ENCODE data around the gene PTPRC. TPM values are rescaled to one million over a fixed set of nuclear protein-coding genes. Genes with fewer than 3 reads are reported as not detected.

PTPRC gene
- total RNA-seq, 1 donor from 2014 or later: 0.29 TPM

DNA sequence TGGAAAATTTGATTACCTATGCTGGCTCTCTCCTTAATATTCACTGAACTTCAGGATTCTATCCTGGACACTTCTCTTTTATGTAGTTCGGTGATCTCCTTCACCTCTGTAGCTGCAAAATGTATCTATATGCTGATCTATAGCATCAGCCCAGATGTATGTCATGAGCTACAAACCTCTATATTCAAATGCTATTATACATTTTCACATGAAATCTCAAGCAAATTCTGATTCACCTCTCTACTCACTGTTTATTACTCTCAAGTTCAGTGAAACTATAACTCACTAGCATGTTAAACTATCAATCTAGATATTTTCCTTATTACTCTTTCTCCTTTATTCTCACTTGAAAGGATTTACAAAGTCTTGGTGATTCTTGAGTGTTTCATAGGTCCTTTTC is 52.2 kb downstream of the PTPRC start:
- DNase-seq (ENCODE audit: low read depth): no peak
- no peaks in the 10 kb centered on the region for H3K27me3 ChIP-seq (ENCODE audit: control insufficient read depth, insufficient read depth, low read length)
- H3K36me3 ChIP-seq (ENCODE audit: control insufficient read depth, insufficient read depth, low read length): no peaks in the 10 kb centered on the region
- TF ChIP-seq, protein P1, sequence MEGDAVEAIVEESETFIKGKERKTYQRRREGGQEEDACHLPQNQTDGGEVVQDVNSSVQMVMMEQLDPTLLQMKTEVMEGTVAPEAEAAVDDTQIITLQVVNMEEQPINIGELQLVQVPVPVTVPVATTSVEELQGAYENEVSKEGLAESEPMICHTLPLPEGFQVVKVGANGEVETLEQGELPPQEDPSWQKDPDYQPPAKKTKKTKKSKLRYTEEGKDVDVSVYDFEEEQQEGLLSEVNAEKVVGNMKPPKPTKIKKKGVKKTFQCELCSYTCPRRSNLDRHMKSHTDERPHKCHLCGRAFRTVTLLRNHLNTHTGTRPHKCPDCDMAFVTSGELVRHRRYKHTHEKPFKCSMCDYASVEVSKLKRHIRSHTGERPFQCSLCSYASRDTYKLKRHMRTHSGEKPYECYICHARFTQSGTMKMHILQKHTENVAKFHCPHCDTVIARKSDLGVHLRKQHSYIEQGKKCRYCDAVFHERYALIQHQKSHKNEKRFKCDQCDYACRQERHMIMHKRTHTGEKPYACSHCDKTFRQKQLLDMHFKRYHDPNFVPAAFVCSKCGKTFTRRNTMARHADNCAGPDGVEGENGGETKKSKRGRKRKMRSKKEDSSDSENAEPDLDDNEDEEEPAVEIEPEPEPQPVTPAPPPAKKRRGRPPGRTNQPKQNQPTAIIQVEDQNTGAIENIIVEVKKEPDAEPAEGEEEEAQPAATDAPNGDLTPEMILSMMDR (IDR thresholded peaks at IDR 0.05; ENCODE audit: insufficient read depth, low read length, poor library complexity, severe bottlenecking): no peak
- no peak overlapping the region for H3K4me3 ChIP-seq (ENCODE audit: low read depth, low read length)

DNA sequence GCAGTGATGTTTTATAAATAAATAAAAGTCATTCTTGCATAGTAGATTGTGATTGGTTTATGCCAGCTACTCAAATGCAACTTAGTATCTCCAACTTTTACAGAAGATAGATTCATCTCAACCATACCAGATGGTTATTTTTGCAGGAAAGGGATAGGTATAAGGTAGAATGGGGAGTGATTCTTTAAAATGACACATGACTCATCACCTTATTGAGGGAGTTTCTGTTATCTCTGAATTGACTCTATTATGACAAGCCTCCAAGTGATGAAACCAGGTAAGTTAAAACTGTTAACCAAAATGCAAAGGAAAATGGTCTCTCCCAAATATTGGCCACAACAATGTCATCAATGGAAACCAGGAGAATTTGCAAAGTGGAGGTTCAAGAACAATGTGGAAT is 54.5 kb downstream of the PTPRC start:
- no peaks in the 10 kb centered on the region for H3K27me3 ChIP-seq (ENCODE audit: control insufficient read depth, insufficient read depth, low read length)
- TF ChIP-seq, protein P1 (IDR thresholded peaks at IDR 0.05; ENCODE audit: insufficient read depth, low read length, poor library complexity, severe bottlenecking): no peak
- DNase-seq (ENCODE audit: low read depth): no peak

DNA sequence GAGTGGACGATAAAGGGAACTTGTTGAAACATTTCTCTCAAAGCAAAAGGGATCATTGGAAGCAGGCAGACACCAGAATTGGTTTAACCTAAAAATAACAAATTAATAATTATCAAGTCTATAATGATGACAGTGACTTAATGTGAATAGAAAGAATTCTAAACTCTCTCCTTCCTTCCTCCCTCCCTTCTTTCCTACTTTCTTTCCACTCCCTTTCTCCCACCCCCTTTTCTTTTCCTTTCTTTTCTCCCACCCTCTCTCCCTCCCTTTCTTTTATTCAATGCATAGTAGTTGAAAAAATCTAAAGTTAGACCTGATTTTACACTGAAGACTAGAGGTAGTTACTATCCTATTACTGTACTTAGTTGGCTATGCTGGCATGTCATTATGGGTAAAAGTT is 55.7 kb downstream of the PTPRC start:
- no peaks in the 10 kb centered on the region for H3K36me3 ChIP-seq (ENCODE audit: control insufficient read depth, insufficient read depth, low read length)
- TF ChIP-seq, protein P1 (IDR thresholded peaks at IDR 0.05; ENCODE audit: insufficient read depth, low read length, poor library complexity, severe bottlenecking): no peak
- no peaks in the 10 kb centered on the region for H3K27me3 ChIP-seq (ENCODE audit: control insufficient read depth, insufficient read depth, low read length)
- no peak overlapping the region for H3K4me3 ChIP-seq (ENCODE audit: low read depth, low read length)
- no peak for DNase-seq (ENCODE audit: low read depth)

More for the DNA sequence above, 54.5 kb downstream of the PTPRC start:
- no peak overlapping the region for H3K4me3 ChIP-seq (ENCODE audit: low read depth, low read length)
- H3K36me3 ChIP-seq (ENCODE audit: control insufficient read depth, insufficient read depth, low read length): no peaks in the 10 kb centered on the region

DNA sequence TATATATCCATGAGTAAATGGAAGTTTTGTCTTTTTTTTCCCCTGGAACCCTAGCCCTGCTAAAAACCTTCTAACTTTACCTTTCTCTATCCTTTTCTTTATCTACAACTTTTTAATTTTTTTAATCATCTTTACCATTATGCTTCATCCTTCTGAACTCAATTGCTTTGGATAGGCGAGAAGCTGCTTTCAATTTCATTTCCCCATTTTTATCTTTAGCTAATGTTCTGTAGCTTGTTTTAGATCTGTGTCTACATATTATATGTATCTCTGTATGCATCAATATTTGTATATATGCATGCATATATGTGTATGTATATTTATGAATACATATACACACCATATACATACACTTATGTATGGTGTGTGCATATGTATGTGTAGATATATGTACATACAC is 57.4 kb downstream of the PTPRC start:
- DNase-seq (ENCODE audit: low read depth): no peak
- H3K36me3 ChIP-seq (ENCODE audit: control insufficient read depth, insufficient read depth, low read length): no peaks in the 10 kb centered on the region
- no peaks in the 10 kb centered on the region for H3K27me3 ChIP-seq (ENCODE audit: control insufficient read depth, insufficient read depth, low read length)
- H3K4me3 ChIP-seq (ENCODE audit: low read depth, low read length): no peak overlapping the region
- TF ChIP-seq, protein P1 (IDR thresholded peaks at IDR 0.05; ENCODE audit: insufficient read depth, low read length, poor library complexity, severe bottlenecking): no peak

DNA sequence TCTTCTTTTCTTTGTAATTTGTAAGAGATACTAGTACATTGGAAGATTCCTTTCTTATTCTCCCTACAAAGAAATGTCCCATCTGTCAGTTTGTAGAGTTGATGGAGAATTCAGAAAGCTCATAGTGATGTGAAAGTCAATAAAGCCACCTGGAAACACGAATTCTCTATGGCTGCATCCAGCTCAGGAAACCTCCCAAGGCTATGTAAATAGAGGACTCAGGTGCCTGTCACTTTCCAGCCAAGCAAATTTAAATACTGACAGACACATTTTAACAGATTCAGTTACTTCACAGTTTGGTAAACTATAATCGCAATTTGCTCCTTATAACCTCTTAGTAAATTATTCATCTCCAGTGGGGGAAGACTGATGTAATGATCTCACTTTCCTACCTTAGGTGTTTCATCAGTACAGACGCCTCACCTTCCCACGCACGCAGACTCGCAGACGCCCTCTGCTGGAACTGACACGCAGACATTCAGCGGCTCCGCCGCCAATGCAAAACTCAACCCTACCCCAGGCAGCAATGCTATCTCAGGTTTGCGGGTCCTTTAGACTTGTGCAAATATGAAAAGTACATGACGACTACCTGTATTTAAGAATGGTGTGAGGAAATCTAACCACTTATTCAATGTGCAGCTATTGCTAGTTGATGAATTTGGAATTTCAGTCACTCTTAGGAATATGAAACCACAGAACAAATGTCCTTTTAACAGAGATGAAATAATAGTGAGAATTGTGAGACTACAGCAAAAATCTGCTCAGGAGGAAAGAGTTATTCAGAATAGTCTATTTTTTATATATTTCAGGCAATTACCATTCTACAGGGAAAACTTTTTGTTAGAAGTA is 60.6 kb downstream of the PTPRC start:
- DNase-seq (ENCODE audit: low read depth): peak; percentile 28
- TF ChIP-seq, protein P1 (IDR thresholded peaks at IDR 0.05; ENCODE audit: insufficient read depth, low read length, poor library complexity, severe bottlenecking): peak; percentile 96
- no peaks in the 10 kb centered on the region for H3K36me3 ChIP-seq (ENCODE audit: control insufficient read depth, insufficient read depth, low read length)
- H3K4me3 ChIP-seq (ENCODE audit: low read depth, low read length): no peak overlapping the region
- H3K27me3 ChIP-seq (ENCODE audit: control insufficient read depth, insufficient read depth, low read length): no peaks in the 10 kb centered on the region

DNA sequence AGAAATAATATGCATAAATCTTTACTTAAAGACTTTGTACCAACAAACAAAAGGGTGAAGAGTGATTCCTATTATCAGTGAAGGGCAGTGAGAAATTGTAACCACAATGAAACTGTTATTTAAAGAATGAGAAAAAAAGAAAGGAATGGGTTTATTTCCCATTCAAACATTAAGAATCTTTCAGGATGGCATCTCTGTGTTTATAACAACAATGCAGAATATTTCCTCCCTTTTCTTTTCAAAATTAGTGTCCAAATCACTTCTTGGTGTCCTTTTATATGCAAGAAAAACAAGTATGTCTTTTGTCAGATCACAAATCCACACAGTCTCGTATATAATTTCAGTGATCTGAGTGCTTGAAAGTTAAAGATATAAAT is 61.2 kb downstream of the PTPRC start:
- TF ChIP-seq, protein P1 (IDR thresholded peaks at IDR 0.05; ENCODE audit: insufficient read depth, low read length, poor library complexity, severe bottlenecking): no peak
- H3K27me3 ChIP-seq (ENCODE audit: control insufficient read depth, insufficient read depth, low read length): no peaks in the 10 kb centered on the region
- no peaks in the 10 kb centered on the region for H3K36me3 ChIP-seq (ENCODE audit: control insufficient read depth, insufficient read depth, low read length)
- no peak for DNase-seq (ENCODE audit: low read depth)
- no peak overlapping the region for H3K4me3 ChIP-seq (ENCODE audit: low read depth, low read length)
